Kidney epithelial cell (primary cell): ENCODE measurements around the gene NOL4. TPM values are rescaled to one million over a fixed set of nuclear protein-coding genes. Genes with fewer than 3 reads are reported as not detected.

Source experiments
- DNase-seq: peaks from one replicate; pipeline ENCODE4 v3.0.0-alpha.2; 2010; ENCODE audit warnings: low read depth
- H3K27me3 ChIP-seq: 2 replicates; pipeline ENCODE4 v1.6.0; 2011; ENCODE audit warnings: low read length; ENCODE audit not compliant: control insufficient read depth, insufficient read depth
- H3K36me3 ChIP-seq: 2 replicates; pipeline ENCODE4 v1.5.1; 2011; ENCODE audit warnings: low read length; ENCODE audit not compliant: control insufficient read depth, insufficient read depth
- H3K4me3 ChIP-seq: 2 replicates; pipeline ENCODE4 v1.5.1; 2011; ENCODE audit warnings: low read depth, mild to moderate bottlenecking, control low read depth, low read length
- CTCF ChIP-seq: IDR thresholded peaks from 2 replicates; pipeline ENCODE4 v1.5.1; 2011; ENCODE audit warnings: mild to moderate bottlenecking, moderate library complexity, low read length, control low read depth, inconsistent platforms; ENCODE audit not compliant: insufficient read depth, poor library complexity, severe bottlenecking
- total RNA-seq: library from RNA; depleted of rRNA; stranded (reverse); fragments of >200 nt; gene quantifications from 2 replicates; pipeline ENCODE4 v1.2.3, GENCODE V29; 2015

Gene NOL4
- total RNA-seq, 1 donor from 2014 or later, result 0.42 TPM

DNA sequence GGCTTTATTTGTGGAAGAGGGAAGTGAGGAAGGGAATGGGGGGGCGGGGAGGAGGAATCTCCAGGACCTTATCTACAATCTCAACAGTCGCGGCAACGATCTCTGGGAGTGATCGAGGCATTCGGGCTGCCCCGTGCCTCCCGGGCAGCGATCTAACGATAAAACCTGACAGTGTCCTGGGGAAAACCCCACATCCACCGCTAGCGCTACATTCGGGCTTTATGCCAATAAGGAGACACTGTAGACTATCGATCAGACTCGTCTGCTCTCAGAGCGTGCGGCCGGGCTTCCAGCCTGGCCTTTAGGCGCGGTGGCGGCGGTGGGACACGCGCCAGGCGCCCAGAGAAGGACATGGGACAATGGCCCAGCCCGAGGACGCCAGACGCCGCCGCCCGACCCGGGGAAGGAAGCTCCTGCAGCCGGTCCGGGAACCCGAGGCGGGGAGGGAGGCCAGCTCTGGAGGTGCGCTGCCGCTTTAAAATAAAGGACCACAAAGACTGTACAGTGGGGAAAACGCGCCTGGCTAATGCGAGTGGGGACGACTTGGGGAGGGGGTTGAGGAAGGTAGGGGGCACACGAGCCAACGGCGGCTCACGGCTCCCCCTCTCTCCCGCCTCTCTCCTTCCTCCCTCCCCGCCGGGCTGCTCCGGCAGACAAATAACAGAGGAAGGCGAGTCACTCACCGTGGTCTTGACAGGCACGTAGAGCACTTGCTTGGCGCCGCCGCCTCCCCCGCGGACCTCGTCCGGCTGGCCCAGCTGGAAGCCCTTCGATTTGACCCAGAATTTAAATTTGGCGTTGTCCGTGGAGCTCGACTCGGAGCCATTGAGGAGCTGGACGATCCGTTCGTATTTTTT lies 2.2 kb downstream of the NOL4 start:
- no peak for TF ChIP-seq CTCF
- no peaks in the 10 kb centered on the region for H3K36me3 ChIP-seq
- H3K27me3 ChIP-seq, result peaks cover 36% of the 10 kb centered on the region
- H3K4me3 ChIP-seq, result peak overlapping the region; percentile 44
- no peak for DNase-seq

DNA sequence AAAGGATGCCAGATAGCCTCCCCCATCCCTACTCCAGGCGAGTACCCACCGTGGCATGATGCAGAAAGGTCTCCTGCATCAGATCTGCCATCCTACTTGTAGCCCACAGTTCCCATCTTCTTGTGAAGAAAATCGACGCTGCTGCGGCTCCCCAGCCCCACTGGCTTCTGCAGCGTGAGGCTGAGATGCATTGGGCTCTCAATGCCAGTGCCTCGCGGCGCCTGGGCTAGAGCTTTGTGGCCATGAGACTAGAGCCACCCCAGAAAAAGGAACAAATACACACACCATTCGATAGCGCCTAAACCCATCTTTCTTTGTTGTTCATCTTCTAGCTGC lies 2.8 kb downstream of the NOL4 start:
- peaks cover 35% of the 10 kb centered on the region for H3K27me3 ChIP-seq
- H3K4me3 ChIP-seq, result no peak overlapping the region
- DNase-seq, result no peak
- no peaks in the 10 kb centered on the region for H3K36me3 ChIP-seq
- TF ChIP-seq CTCF, result no peak

GRCh38 chr18:34220081-34220815 lies 4.5 kb downstream of the NOL4 start:
- H3K27me3 ChIP-seq, result peaks cover 30% of the 10 kb centered on the region
- no peak overlapping the region for H3K4me3 ChIP-seq
- H3K36me3 ChIP-seq, result no peaks in the 10 kb centered on the region
- no peak for TF ChIP-seq CTCF
- DNase-seq, result no peak

- DNase-seq, result no peak
- Histone ChIP-seq H3K4me3 (no peak overlapping the region), H3K27me3 (peaks cover 29% of the 10 kb centered on the region), H3K36me3 (no peaks in the 10 kb centered on the region)
- TF ChIP-seq CTCF, result no peak
Measured at GRCh38 chr18:34219651-34220050, 5.1 kb downstream of the NOL4 start.

- Histone ChIP-seq H3K4me3 (no peak overlapping the region), H3K27me3 (no peaks in the 10 kb centered on the region), H3K36me3 (no peaks in the 10 kb centered on the region)
- DNase-seq, result no peak
- no peak for TF ChIP-seq CTCF
Measured at GRCh38 chr18:34212511-34212910, 12.2 kb downstream of the NOL4 start.

DNA sequence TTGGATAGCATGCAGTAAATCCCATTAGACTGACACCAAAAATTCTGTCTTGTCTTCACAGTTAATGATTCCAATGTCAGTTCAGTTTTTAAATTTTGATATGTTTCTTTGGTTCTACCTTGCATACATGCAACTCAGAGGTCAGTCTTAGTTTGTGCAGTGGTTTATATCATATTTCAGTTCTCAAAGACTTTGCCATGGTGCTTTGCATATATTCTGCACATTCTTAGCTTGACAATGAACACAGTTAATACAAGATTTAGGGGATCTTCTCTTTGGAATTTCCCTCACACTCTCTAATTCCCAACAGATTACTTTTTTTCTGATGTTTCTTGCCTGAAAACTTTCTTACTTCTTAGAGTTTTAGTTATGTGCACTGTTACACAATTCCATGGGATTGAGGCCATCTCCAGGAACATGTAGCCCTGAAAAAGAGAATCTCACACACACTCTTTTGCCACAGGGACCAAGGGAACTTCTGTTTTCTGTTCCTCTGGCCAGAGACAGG lies 17.3 kb downstream of the NOL4 start:
- no peak for DNase-seq

More for the DNA sequence above, 17.3 kb downstream of the NOL4 start:
- Histone ChIP-seq H3K36me3 (no peaks in the 10 kb centered on the region), H3K27me3 (no peaks in the 10 kb centered on the region), H3K4me3 (no peak overlapping the region)
- no peak for TF ChIP-seq CTCF
